GM12878 (cell line): ENCODE results near the gene CLEC16A. TPM values are rescaled to one million over a fixed set of nuclear protein-coding genes. Genes with fewer than 3 reads are reported as not detected.

Experiments used
- ATAC-seq: fragments of 200-7000 bp; cut with Tn5 transposase; 3 replicates; pipeline ENCODE4 v1.9.1; 2020; ENCODE audit warnings: mild to moderate bottlenecking, moderate library complexity
- BruUV-seq: library from RNA; stranded (reverse); fragments of 400-500 nt; replicated peaks from 2 replicates; lab custom pipeline; 2021; lab: Mats Ljungman, UMichigan
- CTCF ChIA-PET: fragments of 300-600 bp; sonication (Branson Sonifier 250); formaldehyde crosslinking; extraction: SDS; loops from one replicate; lab custom pipeline; 2021; ENCODE audit warnings: inconsistent platforms; lab: Yijun Ruan, JAX
- POLR2A ChIA-PET: fragments of 350-600 bp; formaldehyde crosslinking; extraction: SDS; loops from one replicate; lab custom pipeline; 2021; ENCODE audit warnings: inconsistent platforms; lab: Charles Lee
- RAD21 ChIA-PET: fragments of 300-600 bp; sonication (Branson Sonifier 250); formaldehyde crosslinking; loops from one replicate; lab custom pipeline; 2023; ENCODE audit warnings: antibody characterized with exemption; ENCODE audit not compliant: unreplicated experiment; lab: Charles Lee
- SMC1A ChIA-PET: fragments of 300-600 bp; sonication (Branson Sonifier 250); formaldehyde crosslinking; loops from one replicate; lab custom pipeline; 2023; ENCODE audit not compliant: unreplicated experiment, uncharacterized antibody; lab: Charles Lee
- DNase-seq: peaks from one replicate; pipeline ENCODE4 v3.0.0-alpha.2; 2011; ENCODE audit warnings: low read depth, low spot score
- FAIRE-seq: peaks from 3 replicates; lab custom pipeline; 2011; peaks lifted over from hg19 to GRCh38; lab: Jason Lieb, UNC
- H2AFZ ChIP-seq: 2 replicates; pipeline ENCODE4 v1.6.0; 2011; ENCODE audit warnings: low read depth, low read length, control low read depth; ENCODE audit not compliant: control insufficient read depth
- H3K27ac ChIP-seq: 2 replicates; pipeline ENCODE4 v1.5.1; 2011; ENCODE audit warnings: control low read depth; ENCODE audit not compliant: control insufficient read depth, insufficient read depth
- H3K27me3 ChIP-seq, 2 experiments: replicated peaks in 1 of 2; 2 replicates each; pipeline versions ENCODE4 v1.6.0 to v1.6.1; 2011; ENCODE audit warnings: low read length in 1 of 2; ENCODE audit not compliant: control insufficient read depth in 2 of 2, insufficient read depth in 2 of 2
- H3K36me3 ChIP-seq, 2 experiments: 2 replicates each; pipeline ENCODE4 v1.5.1; 2011; ENCODE audit warnings: low read length in 1 of 2; ENCODE audit not compliant: control insufficient read depth in 2 of 2, insufficient read depth in 2 of 2
- H3K4me1 ChIP-seq: 2 replicates; pipeline ENCODE4 v1.6.1; 2011; ENCODE audit warnings: mild to moderate bottlenecking, low read length, moderate library complexity, mixed read lengths; ENCODE audit not compliant: control insufficient read depth, insufficient read depth
- H3K4me2 ChIP-seq: 2 replicates; pipeline ENCODE4 v1.6.0; 2011; ENCODE audit warnings: control low read depth; ENCODE audit not compliant: control insufficient read depth, insufficient read depth
- H3K4me3 ChIP-seq: fragments of 200-600 bp; sonication (generic); 2 replicates; pipeline ENCODE4 v1.5.1; 2016
- H3K79me2 ChIP-seq: 2 replicates; pipeline ENCODE4 v1.6.0; 2011; ENCODE audit warnings: low read length; ENCODE audit not compliant: control insufficient read depth, insufficient read depth
- H3K9ac ChIP-seq: 2 replicates; pipeline ENCODE4 v1.8.0; 2011; ENCODE audit warnings: low read length, control low read depth, mixed read lengths; ENCODE audit not compliant: control insufficient read depth, insufficient read depth
- H3K9me3 ChIP-seq: replicated peaks from 3 replicates; pipeline ENCODE4 v1.5.1; 2011; ENCODE audit warnings: mild to moderate bottlenecking, low read length; ENCODE audit not compliant: control insufficient read depth, insufficient read depth
- H4K20me1 ChIP-seq: 2 replicates; pipeline ENCODE4 v1.6.0; 2011; ENCODE audit not compliant: control insufficient read depth, insufficient read depth
- CBFB ChIP-seq: IDR thresholded peaks from 2 replicates; pipeline ENCODE4 v1.6.1; 2016; ENCODE audit warnings: antibody characterized with exemption, low read depth
- EED ChIP-seq: sonication (generic); IDR thresholded peaks from 2 replicates; pipeline ENCODE4 v1.6.1; 2016; ENCODE audit warnings: antibody characterized with exemption, low read depth
- HSF1 ChIP-seq: fragments of 150-350 bp; IDR thresholded peaks from 2 replicates; pipeline ENCODE4 v1.6.1; 2014; ENCODE audit warnings: mild to moderate bottlenecking, low read depth, low read length
- IKZF2 ChIP-seq, 2 experiments: fragments of 450-650 bp; IDR thresholded peaks; 2 replicates each; pipeline ENCODE4 v1.6.1; 2017; ENCODE audit warnings: mild to moderate bottlenecking in 2 of 2, moderate library complexity in 2 of 2
- KDM1A ChIP-seq: fragments of 200-600 bp; sonication (generic); IDR thresholded peaks from 2 replicates; pipeline ENCODE4 v1.6.1; 2016; ENCODE audit warnings: borderline replicate concordance
- MAX ChIP-seq: IDR thresholded peaks from 2 replicates; pipeline ENCODE4 v1.6.1; 2012; ENCODE audit warnings: low read depth, low read length, improper control_type of control experiment
- NR2C2 ChIP-seq: IDR thresholded peaks from 2 replicates; pipeline ENCODE4 v1.6.1; 2011; ENCODE audit warnings: borderline replicate concordance, low read depth; ENCODE audit not compliant: control insufficient read depth, insufficient read length
- PKNOX1 ChIP-seq: fragments of 450-650 bp; IDR thresholded peaks from 2 replicates; pipeline ENCODE4 v1.6.1; 2016; ENCODE audit warnings: mild to moderate bottlenecking
- POLR2AphosphoS5 ChIP-seq: IDR thresholded peaks from 2 replicates; pipeline ENCODE4 v1.6.1; 2011; ENCODE audit warnings: mild to moderate bottlenecking, low read length, inconsistent platforms
- PRDM15 ChIP-seq: fragments of 450-650 bp; formaldehyde crosslinking; IDR thresholded peaks from 2 replicates; pipeline ENCODE4 v1.4.0; 2020; ENCODE audit warnings: mild to moderate bottlenecking, moderate library complexity
- RELA ChIP-seq: fragments of 450-650 bp; IDR thresholded peaks from 2 replicates; pipeline ENCODE4 v1.8.0; 2014; ENCODE audit warnings: borderline replicate concordance; ENCODE audit not compliant: partially characterized antibody
- SMAD5 ChIP-seq: IDR thresholded peaks from 2 replicates; pipeline ENCODE4 v1.6.1; 2016; ENCODE audit warnings: antibody characterized with exemption, low read depth
- SMARCA5 ChIP-seq: fragments of 450-650 bp; IDR thresholded peaks from 2 replicates; pipeline ENCODE4 v1.6.1; 2017; ENCODE audit warnings: mild to moderate bottlenecking
- SP1 ChIP-seq: IDR thresholded peaks from one replicate; pipeline ENCODE4 v1.6.1; 2011; ENCODE audit warnings: low read depth, low read length
- SUZ12 ChIP-seq: fragments of 200-600 bp; sonication (generic); IDR thresholded peaks from one replicate; pipeline ENCODE4 v1.6.1; 2018; ENCODE audit warnings: antibody characterized with exemption, mild to moderate bottlenecking; ENCODE audit not compliant: unreplicated experiment
- ZNF217 ChIP-seq: fragments of 450-650 bp; IDR thresholded peaks from 2 replicates; pipeline ENCODE4 v1.6.1; 2017; ENCODE audit warnings: antibody characterized with exemption, mild to moderate bottlenecking
- WGBS: methylation state at CpG from one replicate; pipeline ENCODE4 v1.1.6; 2016; ENCODE audit warnings: low lambda C conversion rate; ENCODE audit not compliant: insufficient replicate concordance, insufficient coverage; ENCODE audit errors: missing lambda C conversion rate; 5-methylcytosine and 5-hydroxymethylcytosine counted together
- in situ Hi-C: fragments of 300-500 bp; cut with MboI; formaldehyde crosslinking; loops from 9 replicates; pipeline ENCODE4 v1.14.3; 2018; ENCODE audit warnings: mixed read lengths
- intact Hi-C: fragments of 100-400 bp; cut with micrococcal nuclease; formaldehyde crosslinking; loops from one replicate; pipeline ENCODE4 v1.14.2; 2022; ENCODE audit not compliant: unreplicated experiment
- polyA plus RNA-seq, 11 experiments: library from polyadenylated mRNA; depleted of rRNA in 4 of 11; unstranded in 6 of 11; stranded (reverse) in 5 of 11; fragments of >200 nt; fragmentation: Nextera tagmentation in 4 of 11; fragmentation: Illumina TruSeq in 1 of 11; extraction: Ambion mirVana in 4 of 11; extraction: Trizol in 1 of 11; gene quantifications; 1 replicate in 1 of 11; 2 replicates in 10 of 11; pipeline versions ENCODE4 v1.2.1 to v1.2.3, GENCODE V29; 2011 to 2016; ENCODE audit warnings: inconsistent platforms in 2 of 11, missing spikeins in 2 of 11, low read depth in 1 of 11
- total RNA-seq, 4 experiments: library from RNA; depleted of rRNA in 3 of 4; stranded (reverse); fragments of >200 nt in 3 of 4; fragmentation: Illumina TruSeq in 1 of 4; extraction: Trizol in 1 of 4; gene quantifications; 2 replicates each; pipeline versions ENCODE4 v1.2.1 to v1.2.3, GENCODE V29; 2013 to 2021

Gene CLEC16A
- total and polyA plus RNA-seq, 10 of the 15 experiments (the other 5 are each of a cell fraction or from before 2014, with no cell fraction given), result 1.5 to 28.8 (median 19.2) TPM

GRCh38 chr16:10964039-10964890 is 19.9 kb downstream of the CLEC16A start:
- peak overlapping the region; percentile 67 for H3K4me2 ChIP-seq
- H3K27me3 ChIP-seq, result no peaks in the 10 kb centered on the region
- ATAC-seq (peak; percentile 62), DNase-seq (no peak), FAIRE-seq (peak; percentile 47)
- H4K20me1 ChIP-seq, result no peaks in the 10 kb centered on the region
- ChIA-PET SMC1A (interaction anchor here (0.7 to 5.8 kb wide), 40 partner anchors 9 to 725 kb away, joined by 3 to 83 read pairs (median 4); partner anchors contain the start of gene SOCS1), CTCF (interaction anchor here (0.5 to 8.4 kb wide), 57 partner anchors 8 to 676 kb away, joined by 3 to 107 read pairs (median 4); partner anchors contain the start of gene SOCS1), POLR2A (interaction anchor here (0.7 to 5.5 kb wide), 11 partner anchors 8 to 423 kb away, joined by 3 to 47 read pairs (median 6); partner anchors contain the start of genes CLEC16A and SOCS1), RAD21 (interaction anchor here (0.6 to 6.4 kb wide), 37 partner anchors 9 to 652 kb away, joined by 3 to 91 read pairs (median 7); partner anchors contain the start of genes DEXI and SOCS1)
- H3K36me3 ChIP-seq, result peaks cover 18 to 27% of the 10 kb centered on the region in 2 experiments
- H2AFZ ChIP-seq, result peak overlapping the region; percentile 62
- H3K9ac ChIP-seq, result peak overlapping the region; percentile 79
- H3K9me3 ChIP-seq, result no peaks in the 10 kb centered on the region
- H3K4me1 ChIP-seq, result peaks cover 35% of the 10 kb centered on the region
- H3K79me2 ChIP-seq, result peaks cover 3% of the 10 kb centered on the region
- intact Hi-C loops (loop anchor here (1.0 to 5.0 kb wide), 9 partner anchors 61 to 718 kb away; no protein-coding TSS in a partner anchor), in situ Hi-C loops (loop anchor here (10.0 to 25.0 kb wide), 3 partner anchors 698 to 1011 kb away; partner anchors contain the start of genes SNN and SNX29)
- no TSS peak for BruUV-seq
- under 1% methylated on average over 20 of the region's 20 CpGs for WGBS
- H3K4me3 ChIP-seq, result peak overlapping the region; percentile 18; the same call in 1 of the 2 replicates
- peak overlapping the region; percentile 99 for H3K27ac ChIP-seq
- 0 out of 2 replicates have a peak, but pooled peaks have one; percentile 68 for TF ChIP-seq ZNF217
- TF ChIP-seq HSF1, result no peak
- TF ChIP-seq SUZ12, result no peak
- TF ChIP-seq KDM1A, result no peak
- peak; percentile 58; the same call in 1 of the 2 replicates for TF ChIP-seq PKNOX1
- TF ChIP-seq CBFB, result peak; percentile 94
- peak; percentile 99 for TF ChIP-seq EED
- peak; percentile 77 for TF ChIP-seq MAX
- TF ChIP-seq SP1, result peak; percentile 23
- TF ChIP-seq PRDM15 (CRISPR knock-in tag), result no peak
- peak; percentile 70 for TF ChIP-seq RELA
- TF ChIP-seq SMAD5, result no peak
- TF ChIP-seq NR2C2, result no peak
- TF ChIP-seq POLR2AphosphoS5, result 0 out of 2 replicates have a peak, but pooled peaks have one; percentile 31
- peak; percentile 86; the same call in 1 of the 2 replicates for TF ChIP-seq SMARCA5
- TF ChIP-seq IKZF2 (IDR thresholded peaks at IDR 0.05), result peak; percentile 98
